A549 (cell line): Measurements from ENCODE around the gene PRR5L. TPM values are rescaled to one million over a fixed set of nuclear protein-coding genes. Genes with fewer than 3 reads are reported as not detected.

Source experiments
- ATAC-seq, 2 experiments: fragments of 200-7000 bp in 1 of 2; fragments of >200 bp in 1 of 2; cut with Nextera tagmentation in 1 of 2; cut with Tn5 transposase in 1 of 2; 3 replicates each; pipeline versions ENCODE4 v1.8.0 to v1.9.1; 2018 to 2020; ENCODE audit warnings: mild to moderate bottlenecking in 1 of 2, moderate library complexity in 1 of 2
- CTCF ChIA-PET: fragments of 300-600 bp; sonication (Branson Sonifier 250); formaldehyde crosslinking; extraction: SDS; loops from one replicate; lab custom pipeline; 2021; ENCODE audit warnings: antibody characterized with exemption, inconsistent platforms; lab: Yijun Ruan, JAX
- POLR2A ChIA-PET: fragments of 350-600 bp; formaldehyde crosslinking; extraction: SDS; loops from one replicate; lab custom pipeline; 2021; ENCODE audit warnings: antibody characterized with exemption, inconsistent platforms; lab: Yijun Ruan, JAX
- DNase-seq, 2 experiments: peaks; one replicate each; pipeline versions ENCODE4 v3.0.0 to v3.0.0-alpha.2; 2011 to 2016; ENCODE audit warnings: low read depth in 1 of 2, low spot score in 1 of 2
- FAIRE-seq: peaks from 2 replicates; lab custom pipeline; 2011; peaks lifted over from hg19 to GRCh38; lab: Jason Lieb, UNC
- H3K27ac ChIP-seq, 2 experiments: fragments of >200 bp; sonication (Bioruptor Twin); formaldehyde crosslinking; 3 replicates each; pipeline ENCODE4 v1.5.1; 2016 to 2017
- H3K4me1 ChIP-seq: fragments of >200 bp; sonication (Bioruptor Twin); formaldehyde crosslinking; 3 replicates; pipeline ENCODE4 v1.6.1; 2016
- H3K4me2 ChIP-seq: fragments of >200 bp; sonication (Bioruptor Twin); formaldehyde crosslinking; 3 replicates; pipeline ENCODE4 v1.6.1; 2016
- H3K4me3 ChIP-seq: fragments of >200 bp; sonication (Bioruptor Twin); formaldehyde crosslinking; 3 replicates; pipeline ENCODE4 v1.5.1; 2016
- H3K9me3 ChIP-seq: fragments of >200 bp; sonication (Bioruptor Twin); formaldehyde crosslinking; 3 replicates; pipeline ENCODE4 v1.6.1; 2016
- EP300 ChIP-seq, 2 experiments: fragments of >200 bp; sonication (Bioruptor Twin); formaldehyde crosslinking; IDR thresholded peaks; 2 replicates in 1 of 2; 3 replicates in 1 of 2; pipeline ENCODE4 v1.6.1; 2016 to 2017
- GATA3 ChIP-seq: IDR thresholded peaks from 2 replicates; pipeline ENCODE4 v1.6.1; 2012; ENCODE audit warnings: borderline replicate concordance
- HOXA7 ChIP-seq: fragments of 250-450 bp; sonication (Bioruptor Pico); IDR thresholded peaks from 2 replicates; pipeline ENCODE4 v1.5.0; 2020; ENCODE audit warnings: mild to moderate bottlenecking, moderate library complexity
- MAX ChIP-seq: IDR thresholded peaks from 2 replicates; pipeline ENCODE4 v1.6.1; 2012
- MAZ ChIP-seq: fragments of 150-350 bp; IDR thresholded peaks from 2 replicates; pipeline ENCODE4 v1.6.1; 2014; ENCODE audit warnings: antibody characterized with exemption, low read depth, low read length, borderline replicate concordance
- RCOR1 ChIP-seq: fragments of 150-350 bp; IDR thresholded peaks from 2 replicates; pipeline ENCODE4 v1.6.1; 2014; ENCODE audit warnings: antibody characterized with exemption, low read length, low read depth
- TFCP2L1 ChIP-seq: fragments of 250-450 bp; sonication (Bioruptor Pico); IDR thresholded peaks from 2 replicates; pipeline ENCODE4 v1.5.0; 2021; ENCODE audit warnings: mild to moderate bottlenecking
- ZNF302 ChIP-seq: fragments of 250-450 bp; sonication (Bioruptor Pico); IDR thresholded peaks from 2 replicates; pipeline ENCODE4 v1.9.0; 2021; ENCODE audit warnings: inconsistent platforms, mild to moderate bottlenecking, moderate library complexity
- ZSCAN20 ChIP-seq: fragments of 250-450 bp; sonication (Bioruptor Pico); IDR thresholded peaks from 2 replicates; pipeline ENCODE4 v1.8.0; 2022; ENCODE audit warnings: mild to moderate bottlenecking, moderate library complexity
- WGBS: methylation state at CpG from one replicate; pipeline ENCODE4 v1.1.6; 2017; ENCODE audit errors: missing lambda C conversion rate; 5-methylcytosine and 5-hydroxymethylcytosine counted together
- polyA plus RNA-seq, 4 experiments: library from polyadenylated mRNA; depleted of rRNA in 3 of 4; stranded (reverse); fragments of >200 nt; fragmentation: RNase III in 1 of 4; extraction: RNeasy Plus Mini Kit Qiagen cat#74134 plus additional on column Dnase treatment in 1 of 4; gene quantifications; 2 replicates in 3 of 4; 3 replicates in 1 of 4; pipeline ENCODE4 v1.2.3, GENCODE V29; 2011 to 2017
- small RNA-seq, 6 experiments: library from RNA; depleted of rRNA; stranded (forward); fragments of <200 nt; gene quantifications; one replicate each; pipeline ENCODE3, GENCODE V24; 2012
- TF ChIP-seq, protein P1 (sequence below): fragments of >200 bp; sonication (Bioruptor Twin); formaldehyde crosslinking; IDR thresholded peaks from 2 replicates; pipeline ENCODE4 v1.6.1; 2016

The PRR5L gene
- polyA plus RNA-seq, 2 of the 4 experiments (the other 2 are of a cell fraction), result 6.9 to 12.1 TPM

GRCh38 chr11:36512016-36512415 is 215.9 kb downstream of the PRR5L start:
- Histone ChIP-seq H3K9me3 (no peaks in the 10 kb centered on the region), H3K4me2 (no peak overlapping the region), H3K27ac (no peak overlapping the region), H3K4me3 (no peak overlapping the region), H3K4me1 (peaks cover 11% of the 10 kb centered on the region)
- POLR2A ChIA-PET, result no interaction called here
- FAIRE-seq (no peak), ATAC-seq (no peak), DNase-seq (no peak)
- CTCF ChIA-PET, result interaction anchor here (1.2 to 1.6 kb wide), 2 partner anchors 9 to 52 kb away, joined by 3 to 6 read pairs; no protein-coding TSS in a partner anchor
- TF ChIP-seq, protein P1, sequence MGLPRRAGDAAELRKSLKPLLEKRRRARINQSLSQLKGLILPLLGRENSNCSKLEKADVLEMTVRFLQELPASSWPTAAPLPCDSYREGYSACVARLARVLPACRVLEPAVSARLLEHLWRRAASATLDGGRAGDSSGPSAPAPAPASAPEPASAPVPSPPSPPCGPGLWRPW, result no peak
- TF ChIP-seq GATA3 (no peak), HOXA7 (CRISPR knock-in tag) (no peak), ZNF302 (no peak), RCOR1 (no peak), MAX (no peak), MAZ (no peak), EP300 (IDR thresholded peaks at IDR 0.05) (no peak)
- 65% methylated on average over 5 of the region's 5 CpGs for WGBS

- WGBS, result 4% methylated on average over 2 of the region's 2 CpGs
- Histone ChIP-seq H3K27ac (no peak overlapping the region), H3K4me3 (no peak overlapping the region), H3K4me2 (no peak overlapping the region), H3K9me3 (no peaks in the 10 kb centered on the region), H3K4me1 (no peaks in the 10 kb centered on the region)
- DNase-seq (no peak), ATAC-seq (no peak), FAIRE-seq (no peak)
- ChIA-PET POLR2A (no interaction called here), CTCF (interaction anchor here (1.0 to 1.4 kb wide), 3 partner anchors 27 to 233 kb away, joined by 3 to 4 read pairs (median 4); no protein-coding TSS in a partner anchor)
- no peak for TF ChIP-seq TFCP2L1
- TF ChIP-seq ZSCAN20 (CRISPR knock-in tag), result no peak
- no peak for TF ChIP-seq EP300 (IDR thresholded peaks at IDR 0.05)
These were observed 217.9 kb downstream of the PRR5L start for GRCh38 chr11:36513965-36514364.

Small RNA genes lying within 50 kb of the gene (small RNA-seq; reads per million reads assigned to genes)
- 0 reads per million in 6 experiments for gene AC061999.1

Other genes with a start within 250 kb of the PRR5L start
- gene COMMD9, start 6.9 kb upstream of the PRR5L start, polyA plus RNA-seq (2011; rRNA removed), result 37.3 and 44.3 TPM in 2 replicates
- gene COMMD9, start 6.9 kb upstream of the PRR5L start, polyA plus RNA-seq (2017; fragmentation: RNase III; extraction: RNeasy Plus Mini Kit Qiagen cat#74134 plus additional on column Dnase treatment), result 33.5 to 36.3 TPM (median 36.0 TPM) in 3 replicates
- gene TRAF6, start 214.0 kb downstream of the PRR5L start, polyA plus RNA-seq (2011; rRNA removed), result 9.6 and 11.6 TPM in 2 replicates
- gene TRAF6, start 214.0 kb downstream of the PRR5L start, polyA plus RNA-seq (2017; fragmentation: RNase III; extraction: RNeasy Plus Mini Kit Qiagen cat#74134 plus additional on column Dnase treatment), result 4.3 to 4.9 TPM (median 4.6 TPM) in 3 replicates